Brain pericyte (primary cell): ENCODE measurements around the gene TIMELESS.
"Not testable (repeated sequence)": the region's sequence is repeated elsewhere in the genome, so short reads cannot be mapped to it uniquely, and the experiment has no call there.

Experiments
- DNase-seq: peaks from one replicate; pipeline ENCODE4 v3.0.0-alpha.2; 2012; ENCODE audit warnings: low read depth, low spot score

Gene TIMELESS, protein sequence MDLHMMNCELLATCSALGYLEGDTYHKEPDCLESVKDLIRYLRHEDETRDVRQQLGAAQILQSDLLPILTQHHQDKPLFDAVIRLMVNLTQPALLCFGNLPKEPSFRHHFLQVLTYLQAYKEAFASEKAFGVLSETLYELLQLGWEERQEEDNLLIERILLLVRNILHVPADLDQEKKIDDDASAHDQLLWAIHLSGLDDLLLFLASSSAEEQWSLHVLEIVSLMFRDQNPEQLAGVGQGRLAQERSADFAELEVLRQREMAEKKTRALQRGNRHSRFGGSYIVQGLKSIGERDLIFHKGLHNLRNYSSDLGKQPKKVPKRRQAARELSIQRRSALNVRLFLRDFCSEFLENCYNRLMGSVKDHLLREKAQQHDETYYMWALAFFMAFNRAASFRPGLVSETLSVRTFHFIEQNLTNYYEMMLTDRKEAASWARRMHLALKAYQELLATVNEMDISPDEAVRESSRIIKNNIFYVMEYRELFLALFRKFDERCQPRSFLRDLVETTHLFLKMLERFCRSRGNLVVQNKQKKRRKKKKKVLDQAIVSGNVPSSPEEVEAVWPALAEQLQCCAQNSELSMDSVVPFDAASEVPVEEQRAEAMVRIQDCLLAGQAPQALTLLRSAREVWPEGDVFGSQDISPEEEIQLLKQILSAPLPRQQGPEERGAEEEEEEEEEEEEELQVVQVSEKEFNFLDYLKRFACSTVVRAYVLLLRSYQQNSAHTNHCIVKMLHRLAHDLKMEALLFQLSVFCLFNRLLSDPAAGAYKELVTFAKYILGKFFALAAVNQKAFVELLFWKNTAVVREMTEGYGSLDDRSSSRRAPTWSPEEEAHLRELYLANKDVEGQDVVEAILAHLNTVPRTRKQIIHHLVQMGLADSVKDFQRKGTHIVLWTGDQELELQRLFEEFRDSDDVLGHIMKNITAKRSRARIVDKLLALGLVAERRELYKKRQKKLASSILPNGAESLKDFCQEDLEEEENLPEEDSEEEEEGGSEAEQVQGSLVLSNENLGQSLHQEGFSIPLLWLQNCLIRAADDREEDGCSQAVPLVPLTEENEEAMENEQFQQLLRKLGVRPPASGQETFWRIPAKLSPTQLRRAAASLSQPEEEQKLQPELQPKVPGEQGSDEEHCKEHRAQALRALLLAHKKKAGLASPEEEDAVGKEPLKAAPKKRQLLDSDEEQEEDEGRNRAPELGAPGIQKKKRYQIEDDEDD

DNA sequence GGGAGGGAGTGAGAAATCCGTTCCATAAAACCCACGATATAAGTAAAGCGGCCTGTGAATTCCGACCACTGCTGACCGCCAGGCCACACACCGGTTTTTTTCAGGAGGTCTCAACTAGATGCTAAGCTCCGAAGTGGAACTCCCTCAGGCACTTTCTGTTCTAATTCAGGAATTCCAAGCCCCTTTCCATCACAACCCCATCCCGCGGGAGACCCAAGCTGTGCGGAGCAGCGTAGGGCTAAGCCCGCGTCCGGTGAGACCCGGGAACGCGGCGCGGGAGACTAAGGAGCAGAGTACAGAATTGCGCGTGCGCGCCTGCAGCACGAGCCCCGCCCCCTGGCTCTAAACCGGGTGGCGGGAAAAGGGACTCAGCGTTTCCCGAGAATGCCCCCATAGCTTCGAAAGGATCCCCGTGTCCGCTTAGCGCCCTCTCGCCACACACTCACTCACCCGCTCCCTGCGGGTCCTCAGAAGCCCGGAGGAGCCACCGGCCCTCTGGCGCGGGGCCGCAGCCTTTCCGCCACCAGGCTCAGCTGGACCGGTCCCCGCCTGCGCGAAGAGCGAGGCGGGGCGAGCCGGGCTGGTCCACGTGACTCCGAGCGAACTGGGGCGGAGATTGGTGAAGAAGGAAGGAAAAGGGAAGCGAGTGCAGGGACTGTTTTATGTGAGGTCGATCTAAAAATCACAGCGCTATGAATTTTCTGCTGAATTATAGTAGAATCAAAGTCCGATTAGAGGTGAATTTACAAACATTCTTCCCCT, at the start of gene TIMELESS:
TIMELESS (minus strand) TSS at position 567 of the 762 bp plus-strand sequence. CDS start 15,256 bp downstream, outside the sequence.
- peak; percentile 70 for DNase-seq

DNA sequence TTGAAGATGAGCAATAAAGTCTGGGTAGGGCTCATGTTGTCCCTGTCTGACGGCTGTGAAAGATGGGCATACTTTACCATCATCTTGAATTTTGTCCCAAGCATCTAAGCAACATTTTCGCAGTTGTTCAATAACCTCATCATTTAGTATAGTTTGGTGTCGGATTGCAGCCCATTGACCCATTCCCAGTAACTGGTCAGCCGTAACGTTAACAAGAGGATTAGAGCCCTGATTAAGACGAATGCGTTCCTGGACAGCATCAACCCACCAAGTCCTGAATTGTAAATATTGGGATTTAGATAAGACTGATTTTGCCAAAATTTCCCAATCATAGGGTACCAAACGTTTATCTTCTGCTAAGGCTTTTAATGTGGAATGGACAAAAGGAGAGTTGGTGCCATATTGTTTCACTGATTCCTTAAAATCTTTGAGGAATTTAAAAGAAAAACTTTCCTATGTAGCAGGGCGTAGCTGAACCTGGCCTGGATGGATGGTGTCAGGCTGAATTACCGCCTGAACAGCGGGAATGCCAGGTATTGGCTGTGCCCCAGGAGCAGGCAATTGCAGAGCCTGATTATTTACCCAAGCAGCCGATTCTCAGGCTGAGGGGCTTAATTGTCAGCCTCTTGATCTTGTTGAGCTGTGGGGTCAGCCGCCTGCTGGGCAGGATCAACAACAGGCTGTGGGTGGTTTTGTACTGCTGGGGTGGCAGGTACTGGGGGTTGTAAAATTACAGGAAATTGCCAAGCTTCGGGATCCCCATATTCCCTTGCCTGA, 49.1 kb upstream of the TIMELESS start:
- DNase-seq, result not testable (repeated sequence)

DNA sequence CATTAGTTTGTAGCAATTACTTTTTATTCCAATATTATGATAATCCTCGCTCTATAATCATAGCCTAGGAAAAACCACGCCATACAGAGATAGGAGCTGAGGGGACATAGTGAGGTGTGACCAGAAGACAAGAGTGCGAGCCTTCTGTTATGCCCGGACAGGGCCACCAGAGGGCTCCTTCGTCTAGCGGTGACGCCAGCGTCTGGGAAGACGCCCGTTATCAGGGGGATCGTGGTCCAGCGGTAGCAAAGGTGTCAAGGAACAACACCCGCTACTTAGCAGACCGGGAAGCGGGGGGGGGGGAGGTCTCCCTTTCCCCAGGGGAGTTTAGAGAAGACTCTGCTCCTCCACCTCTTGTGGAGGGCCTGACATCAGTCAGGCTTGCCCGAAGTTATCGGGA, 47.5 kb upstream of the TIMELESS start:
- not testable (repeated sequence) for DNase-seq

DNA sequence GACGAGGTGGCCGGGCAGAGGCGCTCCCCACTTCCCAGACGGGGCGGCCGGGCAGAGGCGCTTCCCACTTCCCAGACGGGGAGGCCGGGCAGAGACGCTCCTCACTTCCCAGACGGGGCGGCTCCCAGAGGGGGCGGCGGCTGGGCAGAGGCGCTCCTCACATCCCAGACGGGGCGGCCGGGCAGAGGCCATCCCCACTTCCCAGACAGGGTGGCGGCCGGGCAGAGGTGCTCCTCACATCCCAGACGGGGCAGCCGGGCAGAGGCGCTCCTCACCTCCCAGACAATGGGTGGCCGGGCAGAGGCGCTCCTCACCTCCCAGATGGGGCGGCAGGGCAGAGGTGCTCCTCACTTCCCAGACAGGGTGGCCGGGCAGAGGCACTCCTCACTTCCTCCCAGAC, 45.3 kb upstream of the TIMELESS start:
- not testable (repeated sequence) for DNase-seq

DNA sequence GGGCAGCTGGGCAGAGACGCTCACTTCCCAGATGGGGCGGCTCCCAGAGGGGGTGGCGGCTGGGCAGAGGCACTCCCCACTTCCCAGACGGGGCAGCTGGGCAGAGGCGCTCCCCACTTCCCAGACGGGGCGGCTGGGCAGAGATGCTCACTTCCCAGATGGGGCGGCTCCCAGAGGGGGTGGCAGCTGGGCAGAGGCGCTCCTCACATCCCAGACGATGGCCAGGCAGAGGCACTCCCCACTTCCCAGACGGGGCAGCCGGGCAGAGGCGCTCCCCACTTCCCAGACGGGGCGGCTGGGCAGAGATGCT, 44.8 kb upstream of the TIMELESS start:
- not testable (repeated sequence) for DNase-seq

DNA sequence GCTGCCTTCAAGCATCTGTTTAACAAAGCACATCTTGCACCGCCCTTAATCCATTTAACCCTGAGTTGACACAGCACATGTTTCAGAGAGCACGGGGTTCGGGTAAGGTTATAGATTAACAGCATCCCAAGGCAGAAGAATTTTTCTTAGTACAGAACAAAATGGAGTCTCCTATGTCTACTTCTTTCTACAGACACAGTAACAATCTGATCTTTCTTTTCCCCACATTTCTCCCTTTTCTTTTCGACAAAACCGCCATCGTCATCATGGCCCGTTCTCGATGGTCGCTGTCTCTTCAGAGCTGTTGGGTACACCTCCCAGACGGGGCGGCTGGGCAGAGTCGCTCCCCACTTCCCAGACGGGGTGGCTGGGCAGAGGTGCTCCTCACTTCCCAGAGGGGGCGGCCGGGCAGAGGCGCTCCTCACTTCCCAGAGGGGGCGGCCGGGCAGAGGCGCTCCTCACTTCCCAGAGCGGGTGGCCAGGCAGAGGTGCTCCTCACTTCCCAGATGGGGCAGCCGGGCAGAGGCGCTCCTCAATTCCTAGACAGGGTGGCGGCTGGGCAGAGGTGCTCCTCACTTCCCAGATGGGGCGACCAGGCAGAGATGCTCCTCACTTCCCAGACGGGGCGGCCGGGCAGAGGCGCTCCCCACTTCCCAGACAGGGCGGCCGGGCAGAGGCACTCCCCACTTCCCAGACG, 44.3 kb upstream of the TIMELESS start:
- DNase-seq, result not testable (repeated sequence)

DNA sequence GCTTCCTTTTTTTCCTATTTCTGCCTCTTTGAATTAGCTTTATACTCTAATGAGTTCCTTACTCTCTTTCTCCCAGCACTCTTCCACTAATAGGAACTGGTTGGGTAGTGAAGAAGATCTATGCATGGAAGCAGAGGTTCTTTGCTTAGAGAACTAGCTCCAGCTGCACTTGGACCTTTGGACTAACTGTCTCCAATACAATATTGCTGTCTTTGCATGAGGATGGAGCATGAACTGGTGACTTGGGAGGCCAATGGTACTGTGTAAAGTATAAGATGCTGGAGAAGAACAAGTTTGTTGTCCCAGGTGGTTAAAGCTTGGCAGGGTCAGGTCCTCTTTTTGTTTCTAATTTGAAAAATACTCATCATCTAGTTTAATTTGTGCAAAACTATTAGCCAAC, 41.1 kb upstream of the TIMELESS start:
- DNase-seq, result no peak

DNA sequence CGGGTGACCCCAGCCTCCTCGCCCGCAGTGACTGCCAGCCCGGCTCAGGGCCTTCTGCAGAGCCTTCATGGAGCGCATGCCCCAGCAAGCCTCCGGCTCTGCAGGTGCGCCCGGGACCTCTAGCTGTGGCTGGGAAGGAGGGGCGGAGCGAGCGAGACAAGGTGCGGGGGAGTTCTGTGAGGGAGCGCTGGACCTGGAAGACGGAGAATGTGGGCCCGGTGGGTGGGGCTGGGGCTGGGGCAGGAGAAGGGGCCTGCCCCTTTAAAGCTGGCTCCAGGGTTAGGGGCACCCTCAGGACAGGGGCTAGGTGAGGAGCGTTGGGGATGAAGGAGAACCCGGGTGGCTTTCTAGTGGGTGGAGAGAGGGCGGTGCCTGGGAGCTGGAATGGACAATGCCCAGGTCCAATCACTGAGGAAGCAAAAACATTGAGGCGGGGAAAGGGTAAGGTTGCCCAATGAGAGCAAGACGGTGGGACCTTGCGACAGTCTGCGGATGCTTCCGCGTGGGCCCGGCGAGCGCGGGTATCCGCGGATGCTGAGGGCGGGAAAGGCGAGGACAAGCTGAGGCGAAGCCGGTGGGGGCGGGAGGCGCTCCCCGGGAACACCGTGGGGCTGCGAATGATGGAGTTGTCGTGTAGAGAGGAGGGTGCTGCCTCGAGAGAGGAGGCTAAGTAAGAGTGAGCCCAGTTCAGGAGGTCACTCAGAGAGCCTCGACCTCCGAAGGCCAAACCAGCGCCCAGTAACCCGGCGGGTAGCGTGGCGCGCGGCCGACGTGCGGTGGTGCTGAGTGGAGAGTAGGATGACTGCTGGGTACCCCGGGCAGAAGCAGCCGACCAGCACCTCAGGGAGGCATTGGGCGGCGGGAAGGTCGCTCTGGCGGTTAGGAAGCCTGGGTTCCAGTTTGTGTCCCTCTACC, 39.1 kb upstream of the TIMELESS start, which contains the start of gene GLS2:
GLS2 (minus strand) TSS at position 121 of the 915 bp plus-strand sequence; CDS start at position 78, 43 bp downstream.
- DNase-seq, result no peak

DNA sequence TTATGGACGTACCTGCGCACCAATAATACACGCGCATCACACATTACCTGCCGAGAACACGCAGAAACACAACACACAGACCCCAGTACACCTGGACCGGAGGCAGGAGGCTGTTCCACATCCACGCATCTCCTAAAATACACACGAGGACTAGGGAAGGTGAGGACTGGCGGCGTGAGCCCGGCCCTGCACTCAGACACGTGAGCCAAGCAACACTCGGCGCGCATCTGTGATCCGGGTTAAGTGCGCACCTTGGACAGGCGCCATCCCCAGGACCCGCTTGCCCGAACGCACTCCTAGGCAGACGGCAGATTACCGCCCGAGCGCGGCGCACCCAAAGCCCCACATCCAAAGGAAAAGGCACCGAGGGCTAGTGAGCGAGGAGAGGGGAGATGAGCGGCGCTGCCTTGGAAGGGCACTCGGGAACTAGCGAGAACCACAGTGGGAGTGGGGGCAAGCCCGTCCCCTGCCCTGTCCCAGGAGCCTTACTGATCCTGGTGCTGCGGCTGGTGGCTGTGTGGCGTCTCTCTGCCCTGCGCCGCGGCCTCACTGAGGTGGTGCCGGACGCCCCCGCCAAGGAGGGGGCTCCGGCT, 38.3 kb upstream of the TIMELESS start:
- DNase-seq, result no peak

DNA sequence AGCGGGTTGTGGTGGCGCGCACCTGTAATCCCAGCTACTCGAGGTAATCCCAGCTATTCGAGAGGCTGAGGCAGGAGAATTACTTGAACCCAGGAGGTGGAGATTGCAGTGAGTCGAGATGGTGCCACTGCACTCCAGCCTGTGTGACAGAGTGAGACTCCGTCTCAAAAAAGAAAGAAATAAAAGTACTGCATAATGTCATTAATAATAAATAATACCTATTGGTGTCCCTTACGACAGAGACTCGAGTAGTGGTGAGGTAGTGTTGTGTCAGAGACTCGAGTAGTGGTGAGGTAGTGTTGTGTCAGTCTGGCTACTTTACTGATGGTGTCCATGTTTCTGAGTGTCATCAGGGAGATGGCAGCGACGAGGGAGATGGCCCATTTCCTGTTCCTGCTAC, 37.5 kb upstream of the TIMELESS start:
- no peak for DNase-seq

DNA sequence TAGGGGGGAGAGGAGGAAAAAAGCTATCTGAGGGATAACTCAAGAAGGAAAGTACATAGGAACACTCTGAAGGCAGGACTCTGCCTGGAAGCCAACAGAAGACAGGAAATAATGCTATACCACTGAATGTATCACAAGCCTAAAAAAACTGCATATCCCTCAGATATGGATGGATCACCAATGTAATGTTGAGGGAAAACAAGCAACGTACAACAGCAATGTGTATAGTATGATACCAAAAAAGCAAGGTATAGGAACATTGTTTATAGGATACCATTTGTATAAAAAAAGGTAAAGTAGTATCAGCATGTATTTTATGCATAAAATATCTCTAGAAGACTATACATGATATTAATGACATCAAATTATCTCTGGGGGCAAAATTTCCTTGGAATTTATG, 35.3 kb upstream of the TIMELESS start:
- DNase-seq, result no peak

DNA sequence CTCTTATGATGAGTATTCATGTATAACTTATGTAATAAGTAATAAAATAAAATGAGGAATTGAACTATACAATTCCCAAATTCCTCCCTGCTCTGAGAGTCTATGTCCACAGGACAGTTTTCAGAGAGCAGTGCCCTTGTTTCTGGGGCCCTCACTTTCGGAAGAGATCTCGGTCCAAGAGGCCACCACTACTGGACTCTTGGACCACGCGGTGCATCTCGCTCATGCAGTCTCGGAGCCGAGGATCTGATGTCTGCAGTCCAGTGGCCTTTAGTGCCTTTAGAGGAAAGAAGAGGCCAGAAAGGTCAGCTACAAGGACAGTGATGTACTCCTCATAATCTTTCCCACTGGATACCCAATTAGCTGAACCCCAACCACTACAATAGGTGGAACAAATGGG, 30.4 kb upstream of the TIMELESS start:
- no peak for DNase-seq

DNA sequence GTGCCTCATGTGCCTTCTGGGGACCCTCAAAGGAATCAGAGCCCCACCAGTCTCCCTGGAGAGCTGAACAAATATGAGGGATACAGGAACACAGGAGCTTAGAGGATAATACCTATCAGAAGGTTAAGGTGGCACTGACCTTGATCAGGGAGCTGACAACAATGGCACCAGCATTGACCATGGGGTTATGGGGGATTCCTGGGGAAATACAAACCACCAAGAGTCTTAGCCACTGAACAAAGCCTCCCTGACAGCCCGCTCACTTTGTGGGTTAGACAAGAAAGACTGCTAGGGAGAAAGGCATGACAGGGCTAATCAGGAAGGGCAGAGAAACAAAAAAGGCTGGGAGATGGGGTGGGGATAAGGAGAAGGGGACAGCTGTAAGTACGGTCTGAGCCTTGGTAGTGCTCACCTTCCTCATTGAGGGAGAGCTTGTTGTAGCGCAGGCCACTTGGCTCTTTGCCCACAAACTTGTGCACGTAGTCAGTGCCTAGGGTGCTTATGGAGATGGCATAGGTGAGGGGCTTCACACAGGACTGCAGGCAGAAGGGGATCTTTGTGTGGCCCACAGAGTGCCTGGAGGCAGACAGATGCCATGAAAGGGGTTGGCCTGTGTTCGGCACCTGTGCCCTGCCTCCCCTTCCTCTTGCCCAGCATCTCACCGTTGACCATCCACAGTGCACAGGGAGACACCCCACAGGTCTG, 28.4 kb upstream of the TIMELESS start:
- DNase-seq, result no peak

DNA sequence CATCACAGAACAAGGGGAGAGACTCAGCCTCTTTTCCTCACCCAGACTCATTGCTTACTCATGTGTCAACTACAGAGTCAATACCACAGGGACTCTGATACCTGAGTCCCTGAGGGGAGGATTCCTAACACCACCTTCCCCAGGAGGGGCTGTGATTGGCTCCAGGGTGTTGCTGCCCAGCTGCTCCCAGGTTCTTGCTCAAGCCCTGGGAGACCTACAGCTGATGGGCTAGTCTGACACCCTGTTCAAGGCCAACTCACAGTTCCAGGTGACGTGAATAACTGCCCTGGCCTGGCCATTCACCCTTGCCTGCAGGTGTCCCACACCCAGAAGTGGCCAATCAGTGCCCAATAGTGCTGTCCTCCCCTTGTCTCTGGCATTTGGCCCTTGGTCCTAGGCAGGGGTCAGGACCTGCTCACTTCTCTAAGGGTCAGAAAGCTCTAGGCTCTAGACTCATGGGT, 27.8 kb upstream of the TIMELESS start:
- no peak for DNase-seq

DNA sequence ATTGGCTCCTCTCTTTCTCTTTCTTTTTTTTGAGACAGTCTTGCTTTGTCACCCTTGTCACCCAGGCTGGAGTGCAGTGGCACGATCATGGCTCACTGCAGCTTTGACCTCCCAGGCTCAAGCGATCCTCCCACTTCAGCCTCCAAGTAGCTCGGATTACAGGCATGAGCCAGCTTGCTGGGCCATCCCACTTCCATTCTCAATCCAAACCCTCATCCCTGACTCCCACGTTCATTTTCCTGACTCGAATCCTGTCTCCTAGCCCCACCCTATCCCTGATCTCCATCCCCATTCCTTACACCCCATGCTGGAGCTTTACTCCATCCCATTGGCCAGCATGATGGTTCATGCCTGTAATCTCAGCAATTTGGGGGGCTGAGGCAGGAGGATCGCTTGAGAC, 26.9 kb upstream of the TIMELESS start:
- DNase-seq, result no peak

DNA sequence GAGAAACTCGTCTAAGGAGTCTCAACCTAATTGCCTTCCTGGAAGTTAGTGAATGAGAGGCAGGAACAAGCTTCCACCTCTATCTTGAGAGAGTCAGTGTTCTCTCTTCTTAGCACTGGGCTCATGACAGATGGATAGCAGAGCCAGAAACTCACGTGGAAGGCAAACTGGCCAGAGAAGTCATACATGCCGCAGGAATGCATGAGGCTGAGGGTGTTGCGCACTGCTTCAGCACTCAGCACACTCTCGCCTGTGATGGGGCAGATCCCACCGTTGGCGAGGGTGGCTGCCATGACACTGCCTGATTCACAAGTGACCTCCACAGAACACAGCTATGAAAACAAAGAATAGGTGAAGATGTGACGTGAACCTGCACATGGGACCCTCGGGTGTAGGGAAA, 25.2 kb upstream of the TIMELESS start:
- DNase-seq, result no peak
